Ovary (tissue), 3 donors: ENCODE results near the gene TOMM7.

Source experiments
- POLR2A ChIP-seq: fragments of 450-650 bp; IDR thresholded peaks from one replicate; pipeline ENCODE4 v1.6.1; 2017; ENCODE audit warnings: antibody characterized with exemption, mild to moderate bottlenecking, moderate library complexity
- TF ChIP-seq, protein P1 (sequence below), 3 donors: fragments of 450-650 bp in 2 of 3; fragments of 200-600 bp in 1 of 3; IDR thresholded peaks; one replicate each; pipeline versions ENCODE4 v1.5.1 to v1.8.0; 2016 to 2022; ENCODE audit warnings: antibody characterized with exemption in 3 of 3, mild to moderate bottlenecking in 1 of 3
- donor health status: DM: no; HTN: no; CAD: no.

- TF ChIP-seq, protein P1, sequence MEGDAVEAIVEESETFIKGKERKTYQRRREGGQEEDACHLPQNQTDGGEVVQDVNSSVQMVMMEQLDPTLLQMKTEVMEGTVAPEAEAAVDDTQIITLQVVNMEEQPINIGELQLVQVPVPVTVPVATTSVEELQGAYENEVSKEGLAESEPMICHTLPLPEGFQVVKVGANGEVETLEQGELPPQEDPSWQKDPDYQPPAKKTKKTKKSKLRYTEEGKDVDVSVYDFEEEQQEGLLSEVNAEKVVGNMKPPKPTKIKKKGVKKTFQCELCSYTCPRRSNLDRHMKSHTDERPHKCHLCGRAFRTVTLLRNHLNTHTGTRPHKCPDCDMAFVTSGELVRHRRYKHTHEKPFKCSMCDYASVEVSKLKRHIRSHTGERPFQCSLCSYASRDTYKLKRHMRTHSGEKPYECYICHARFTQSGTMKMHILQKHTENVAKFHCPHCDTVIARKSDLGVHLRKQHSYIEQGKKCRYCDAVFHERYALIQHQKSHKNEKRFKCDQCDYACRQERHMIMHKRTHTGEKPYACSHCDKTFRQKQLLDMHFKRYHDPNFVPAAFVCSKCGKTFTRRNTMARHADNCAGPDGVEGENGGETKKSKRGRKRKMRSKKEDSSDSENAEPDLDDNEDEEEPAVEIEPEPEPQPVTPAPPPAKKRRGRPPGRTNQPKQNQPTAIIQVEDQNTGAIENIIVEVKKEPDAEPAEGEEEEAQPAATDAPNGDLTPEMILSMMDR (IDR thresholded peaks at IDR 0.05): no peak
- no peak for TF ChIP-seq POLR2A
Measured at GRCh38 chr7:22853674-22854157, 31.1 kb upstream of the TOMM7 start.
